Activated CD4-positive, alpha-beta T cell treated with anti-CD3 and anti-CD28 coated beads for 36 hours (primary cell): ENCODE results near the gene CACNA2D2. TPM values are rescaled to one million over a fixed set of nuclear protein-coding genes. Genes with fewer than 3 reads are reported as not detected.

Source experiments
- ATAC-seq: fragments of 200-7000 bp; cut with Tn5 transposase; one replicate; pipeline ENCODE4 v1.10.0; 2021; ENCODE audit warnings: mild to moderate bottlenecking, moderate library complexity
- CTCF ChIA-PET: fragments of 350-600 bp; sonication (Branson Sonifier 250); formaldehyde crosslinking; loops from one replicate; lab custom pipeline; 2021; ENCODE audit warnings: antibody characterized with exemption; lab: Charles Lee
- POLR2A ChIA-PET: fragments of 350-600 bp; sonication (Branson Sonifier 250); formaldehyde crosslinking; loops from one replicate; lab custom pipeline; 2021; ENCODE audit warnings: antibody characterized with exemption, inconsistent platforms; lab: Charles Lee
- DNase-seq: peaks from one replicate; pipeline ENCODE4 v3.0.0-alpha.2; 2020
- H3K27ac Mint-ChIP-seq: one replicate; pipeline ENCODE4 v1.8.0; 2021; ENCODE audit warnings: mixed read lengths
- H3K27me3 Mint-ChIP-seq: one replicate; pipeline ENCODE4 v1.8.0; 2021; ENCODE audit warnings: mixed read lengths
- H3K36me3 Mint-ChIP-seq: one replicate; pipeline ENCODE4 v1.8.0; 2021; ENCODE audit warnings: low read depth, mixed read lengths
- H3K4me1 Mint-ChIP-seq: one replicate; pipeline ENCODE4 v1.8.0; 2021; ENCODE audit warnings: mixed read lengths
- H3K4me3 Mint-ChIP-seq: one replicate; pipeline ENCODE4 v1.8.0; 2021; ENCODE audit warnings: mild to moderate bottlenecking, moderate library complexity, mixed read lengths
- H3K9me3 Mint-ChIP-seq: one replicate; pipeline ENCODE4 v1.8.0; 2021; ENCODE audit warnings: low read depth, mixed read lengths
- intact Hi-C, 2 experiments: fragments of 100-400 bp; cut with DNase I in 1 of 2; cut with micrococcal nuclease in 1 of 2; formaldehyde crosslinking; loops; one replicate each; pipeline versions ENCODE4 v1.14.2 to v1.15.1; 2022 to 2024; cut with DNase I, micrococcal nuclease
- total RNA-seq, 2 experiments: library from RNA; stranded (reverse); gene quantifications; one replicate each; pipeline ENCODE4 v1.2.3, GENCODE V29; 2021

CACNA2D2 gene
- total RNA-seq, 2 experiments from 2014 or later, result 1.1 to 1.5 TPM

DNA sequence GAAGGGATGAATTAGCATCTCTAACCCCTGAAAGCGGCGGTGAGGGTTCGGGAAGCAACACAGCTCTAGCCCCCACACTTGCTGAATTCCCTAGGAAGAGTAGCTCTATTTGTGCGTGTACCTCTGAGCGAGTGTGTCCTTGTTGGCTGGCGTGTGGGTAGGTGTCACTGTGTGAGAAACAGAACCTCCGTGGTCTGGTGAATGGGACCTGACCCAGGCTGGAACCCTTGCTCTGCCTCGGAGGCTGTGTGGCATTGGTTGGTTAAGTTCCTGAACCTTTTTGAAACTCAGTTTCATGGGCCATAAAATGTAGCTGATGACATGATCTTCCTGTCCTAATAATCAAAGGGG is 143.7 kb downstream of the CACNA2D2 start:
- H3K4me3 Mint-ChIP-seq, result peak overlapping the region; percentile 91
- no peaks in the 10 kb centered on the region for H3K27me3 Mint-ChIP-seq
- intact Hi-C loops, result loop anchor here (1.0 to 10.0 kb wide), 11 partner anchors 8 to 1026 kb away; partner anchors contain the start of genes HYAL3 (in 2 of the 2), IFRD2 (in 2 of the 2), NAA80 (in 2 of the 2) and APEH (in 1 of the 2)
- CTCF ChIA-PET, result interaction anchor here (0.5 to 1.0 kb wide), 3 partner anchors 10 to 44 kb away, joined by 3 to 5 read pairs (median 3); partner anchors contain the start of genes CYB561D2 and NPRL2
- POLR2A ChIA-PET, result interaction anchor here (0.6 to 1.4 kb wide), 2 partner anchors 9 to 13 kb away, joined by 3 to 6 read pairs; partner anchors contain the start of genes CYB561D2 and NPRL2
- H3K9me3 Mint-ChIP-seq, result no peaks in the 10 kb centered on the region
- peak; percentile 21 for ATAC-seq
- DNase-seq, result no peak
- peak overlapping the region; percentile 94 for H3K27ac Mint-ChIP-seq
- H3K36me3 Mint-ChIP-seq, result peaks cover 16% of the 10 kb centered on the region
- peaks cover 37% of the 10 kb centered on the region for H3K4me1 Mint-ChIP-seq

- ChIA-PET POLR2A (interaction anchor here (1.4 kb wide), 1 partner anchor 9 kb away, joined by 6 read pairs; the partner anchor contains the start of genes CYB561D2 and NPRL2), CTCF (interaction anchor here (0.6 to 1.0 kb wide), 3 partner anchors 9 to 193 kb away, joined by 3 to 5 read pairs (median 3); partner anchors contain the start of genes CYB561D2 and NPRL2)
- H3K27ac Mint-ChIP-seq, result peak within 1 kb of the TSS; percentile 94
- no peaks in the 10 kb centered on the region for H3K27me3 Mint-ChIP-seq
- H3K9me3 Mint-ChIP-seq, result no peaks in the 10 kb centered on the region
- intact Hi-C loops, result loop anchor here (1.0 to 10.0 kb wide), 11 partner anchors 8 to 1026 kb away; partner anchors contain the start of genes HYAL3 (in 2 of the 2), IFRD2 (in 2 of the 2), NAA80 (in 2 of the 2) and APEH (in 1 of the 2)
- peaks cover 22% of the 10 kb centered on the region for H3K36me3 Mint-ChIP-seq
- H3K4me1 Mint-ChIP-seq, result peaks cover 37% of the 10 kb centered on the region
- DNase-seq (peak; percentile 97), ATAC-seq (peak; percentile 100)
- H3K4me3 Mint-ChIP-seq, result peak within 1 kb of the TSS; percentile 91
Observed at GRCh38 chr3:50358911-50359759, 144.3 kb downstream of the CACNA2D2 start, which contains the start of gene TMEM115. TSS of gene TMEM115 (minus strand) at chr3:50359521. CDS start at chr3:50359063, 458 bp downstream.

- H3K9me3 Mint-ChIP-seq, result no peaks in the 10 kb centered on the region
- H3K27me3 Mint-ChIP-seq, result no peaks in the 10 kb centered on the region
- ChIA-PET POLR2A (interaction anchor here (1.4 kb wide), 1 partner anchor 8 kb away, joined by 6 read pairs; the partner anchor contains the start of genes CYB561D2 and NPRL2), CTCF (interaction anchor here (0.6 kb wide), 1 partner anchor 194 kb away, joined by 3 read pairs; no protein-coding TSS in a partner anchor)
- peaks cover 22% of the 10 kb centered on the region for H3K36me3 Mint-ChIP-seq
- H3K4me1 Mint-ChIP-seq, result peaks cover 37% of the 10 kb centered on the region
- DNase-seq (no peak), ATAC-seq (no peak)
- H3K27ac Mint-ChIP-seq, result peak overlapping the region; percentile 89
- intact Hi-C loops, result loop anchor here in 1 of 2 experiments (5.0 to 10.0 kb wide), 2 partner anchors 424 to 671 kb away; partner anchors contain the start of genes MST1 and RNF123
- H3K4me3 Mint-ChIP-seq, result peak overlapping the region; percentile 91
Observed at GRCh38 chr3:50358355-50358910, 145.0 kb downstream of the CACNA2D2 start.

GRCh38 chr3:50357481-50357880 is 146.0 kb downstream of the CACNA2D2 start:
- ATAC-seq (no peak), DNase-seq (no peak)
- Mint-ChIP-seq H3K36me3 (peaks cover 27% of the 10 kb centered on the region), H3K27me3 (no peaks in the 10 kb centered on the region), H3K4me3 (peak overlapping the region; percentile 91), H3K4me1 (peaks cover 40% of the 10 kb centered on the region), H3K9me3 (no peaks in the 10 kb centered on the region), H3K27ac (peak overlapping the region; percentile 89)
- intact Hi-C loops, result loop anchor here in 1 of 2 experiments (5.0 to 10.0 kb wide), 2 partner anchors 423 to 670 kb away; partner anchors contain the start of genes MST1 and RNF123
- CTCF ChIA-PET, result interaction anchor here (0.5 to 1.8 kb wide), 5 partner anchors 10 to 111 kb away, joined by 3 to 9 read pairs (median 7); partner anchors contain the start of gene TUSC2
- POLR2A ChIA-PET, result interaction anchor here (0.6 to 1.4 kb wide), 3 partner anchors 17 to 1447 kb away, joined by 3 to 5 read pairs (median 3); partner anchors contain the start of gene RASSF1

DNA sequence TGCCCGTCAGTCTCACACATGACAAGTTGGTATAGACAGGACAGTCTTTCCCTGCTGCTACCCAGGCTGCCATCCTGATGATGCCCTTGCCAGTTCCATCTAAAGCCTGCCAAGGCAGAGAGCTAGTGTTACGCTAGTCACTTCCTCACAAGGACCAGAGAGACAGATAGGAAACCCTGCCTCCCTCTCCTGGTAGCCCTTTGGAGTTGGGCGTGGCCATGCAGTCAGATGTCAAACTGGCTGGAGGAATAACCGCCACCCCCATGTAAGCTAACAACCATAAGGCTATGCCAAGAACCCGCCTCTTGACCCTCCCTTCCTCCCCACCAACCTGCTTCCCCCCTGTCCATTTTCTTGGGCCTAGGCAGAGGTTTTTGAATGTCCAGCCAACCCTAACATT is 146.9 kb downstream of the CACNA2D2 start:
- ChIA-PET CTCF (interaction anchor here (0.6 to 1.8 kb wide), 6 partner anchors 9 to 212 kb away, joined by 3 to 9 read pairs (median 5); partner anchors contain the start of genes HEMK1, IFRD2 and TUSC2), POLR2A (interaction anchor here (0.6 to 1.4 kb wide), 3 partner anchors 12 to 19 kb away, joined by 3 to 6 read pairs (median 5); partner anchors contain the start of gene RASSF1)
- H3K36me3 Mint-ChIP-seq, result peaks cover 27% of the 10 kb centered on the region
- no peak overlapping the region for H3K27ac Mint-ChIP-seq
- ATAC-seq (no peak), DNase-seq (no peak)
- H3K9me3 Mint-ChIP-seq, result no peaks in the 10 kb centered on the region
- H3K4me3 Mint-ChIP-seq, result peak overlapping the region; percentile 91
- H3K4me1 Mint-ChIP-seq, result peaks cover 44% of the 10 kb centered on the region
- intact Hi-C loops, result loop anchor here in 1 of 2 experiments (5.0 to 10.0 kb wide), 2 partner anchors 422 to 669 kb away; partner anchors contain the start of genes MST1 and RNF123
- no peaks in the 10 kb centered on the region for H3K27me3 Mint-ChIP-seq

GRCh38 chr3:50355829-50356552 is 147.4 kb downstream of the CACNA2D2 start:
- H3K9me3 Mint-ChIP-seq, result no peaks in the 10 kb centered on the region
- CTCF ChIA-PET, result interaction anchor here (0.9 to 1.8 kb wide), 3 partner anchors 8 to 213 kb away, joined by 3 to 9 read pairs (median 8); partner anchors contain the start of genes HEMK1 and TUSC2
- H3K27me3 Mint-ChIP-seq, result no peaks in the 10 kb centered on the region
- peaks cover 49% of the 10 kb centered on the region for H3K4me1 Mint-ChIP-seq
- no peak for DNase-seq
- intact Hi-C loops, result loop anchor here in 1 of 2 experiments (5.0 to 10.0 kb wide), 2 partner anchors 421 to 669 kb away; partner anchors contain the start of genes MST1 and RNF123
- peak overlapping the region; percentile 91 for H3K4me3 Mint-ChIP-seq
- no peak overlapping the region for H3K27ac Mint-ChIP-seq
- ATAC-seq, result no peak
- peaks cover 31% of the 10 kb centered on the region for H3K36me3 Mint-ChIP-seq
- POLR2A ChIA-PET, result interaction anchor here (0.6 kb wide), 1 partner anchor 12 kb away, joined by 6 read pairs; no protein-coding TSS in a partner anchor

- ChIA-PET CTCF (interaction anchor here (1.4 kb wide), 1 partner anchor 18 kb away, joined by 9 read pairs; no protein-coding TSS in a partner anchor), POLR2A (interaction anchor here (1.2 kb wide), 1 partner anchor 14 kb away, joined by 3 read pairs; no protein-coding TSS in a partner anchor)
- peaks cover 51% of the 10 kb centered on the region for H3K4me1 Mint-ChIP-seq
- DNase-seq (no peak), ATAC-seq (no peak)
- H3K27me3 Mint-ChIP-seq, result no peaks in the 10 kb centered on the region
- H3K9me3 Mint-ChIP-seq, result no peaks in the 10 kb centered on the region
- no peak overlapping the region for H3K4me3 Mint-ChIP-seq
- H3K27ac Mint-ChIP-seq, result no peak overlapping the region
- intact Hi-C loops, result loop anchor here (5.0 to 10.0 kb wide), 7 partner anchors 212 to 1702 kb away; partner anchors contain the start of genes CISH (in 2 of the 2), C3orf18 (in 1 of the 2), DCAF1 (in 1 of the 2) and DUSP7 (in 1 of the 2)
- H3K36me3 Mint-ChIP-seq, result peaks cover 34% of the 10 kb centered on the region
Observed at GRCh38 chr3:50354850-50355249, 148.6 kb downstream of the CACNA2D2 start.

- intact Hi-C loops, result loop anchor here (5.0 to 10.0 kb wide), 6 partner anchors 213 to 1703 kb away; partner anchors contain the start of genes CISH (in 2 of the 2), C3orf18 (in 1 of the 2), DCAF1 (in 1 of the 2) and DUSP7 (in 1 of the 2)
- peaks cover 53% of the 10 kb centered on the region for H3K4me1 Mint-ChIP-seq
- H3K36me3 Mint-ChIP-seq, result peaks cover 33% of the 10 kb centered on the region
- H3K9me3 Mint-ChIP-seq, result no peaks in the 10 kb centered on the region
- H3K27ac Mint-ChIP-seq, result peak overlapping the region; percentile 25
- H3K4me3 Mint-ChIP-seq, result no peak overlapping the region
- no peaks in the 10 kb centered on the region for H3K27me3 Mint-ChIP-seq
- ATAC-seq (no peak), DNase-seq (no peak)
- CTCF ChIA-PET, result interaction anchor here (1.4 kb wide), 1 partner anchor 17 kb away, joined by 9 read pairs; no protein-coding TSS in a partner anchor
- POLR2A ChIA-PET, result interaction anchor here (0.6 to 1.2 kb wide), 3 partner anchors 13 to 231 kb away, joined by 3 read pairs; no protein-coding TSS in a partner anchor
Observed at GRCh38 chr3:50354186-50354764, 149.2 kb downstream of the CACNA2D2 start.
